GM18868 (cell line): ENCODE measurements around the gene EPB41L2.
A peak's percentile ranks its signal among the peaks of the same experiment; 100 is the strongest.

ENCODE experiments used
- ATAC-seq: cut with Tn5 transposase; IDR thresholded peaks from one replicate; pipeline ENCODE4 v1.9.1; 2021; ENCODE audit warnings: mild to moderate bottlenecking, moderate library complexity; ENCODE audit not compliant: unreplicated experiment

The EPB41L2 gene

DNA sequence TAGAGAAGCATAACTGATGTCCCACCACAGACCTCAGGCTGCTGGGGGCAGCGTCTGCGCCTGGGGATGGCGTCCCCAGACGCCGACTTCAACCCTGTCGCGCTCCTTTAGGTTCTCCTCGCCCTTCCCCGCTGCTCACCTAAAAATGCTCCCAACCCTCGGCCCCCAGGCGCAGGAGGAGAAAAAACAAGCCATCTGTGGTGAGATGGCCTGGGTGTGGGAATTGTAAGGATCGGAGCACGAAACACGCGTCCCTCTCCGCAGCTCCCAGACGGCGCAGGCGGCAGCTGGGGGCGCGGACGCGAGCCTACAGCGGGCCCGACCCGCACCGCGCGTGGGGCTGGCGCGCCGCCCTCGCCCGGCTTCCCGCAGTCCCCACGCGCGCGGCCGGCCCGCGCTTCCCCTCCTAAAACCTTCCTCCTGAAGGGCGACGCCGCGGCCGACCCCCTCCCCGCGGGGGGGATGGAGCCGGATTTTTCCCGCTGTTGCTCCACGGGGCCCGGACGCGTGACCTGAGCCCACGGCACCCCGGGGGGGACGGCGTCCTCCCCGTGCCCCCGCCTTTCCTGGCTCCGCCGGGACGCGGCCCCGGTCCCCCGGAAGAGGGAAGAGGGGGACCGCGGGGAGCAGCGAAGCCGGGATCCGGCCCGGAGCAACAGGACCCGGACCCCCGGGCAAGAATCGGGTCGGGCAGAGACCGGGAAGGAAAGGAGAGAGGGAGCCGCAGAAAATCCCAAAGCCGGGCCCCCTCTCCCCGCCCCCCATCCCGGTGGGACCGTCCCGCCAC, 611 bp downstream of the EPB41L2 start:
- peak; percentile 16 for ATAC-seq

- ATAC-seq: no peak
These were observed 1.3 kb downstream of the EPB41L2 start for GRCh38 chr6:131061751-131062119.

DNA sequence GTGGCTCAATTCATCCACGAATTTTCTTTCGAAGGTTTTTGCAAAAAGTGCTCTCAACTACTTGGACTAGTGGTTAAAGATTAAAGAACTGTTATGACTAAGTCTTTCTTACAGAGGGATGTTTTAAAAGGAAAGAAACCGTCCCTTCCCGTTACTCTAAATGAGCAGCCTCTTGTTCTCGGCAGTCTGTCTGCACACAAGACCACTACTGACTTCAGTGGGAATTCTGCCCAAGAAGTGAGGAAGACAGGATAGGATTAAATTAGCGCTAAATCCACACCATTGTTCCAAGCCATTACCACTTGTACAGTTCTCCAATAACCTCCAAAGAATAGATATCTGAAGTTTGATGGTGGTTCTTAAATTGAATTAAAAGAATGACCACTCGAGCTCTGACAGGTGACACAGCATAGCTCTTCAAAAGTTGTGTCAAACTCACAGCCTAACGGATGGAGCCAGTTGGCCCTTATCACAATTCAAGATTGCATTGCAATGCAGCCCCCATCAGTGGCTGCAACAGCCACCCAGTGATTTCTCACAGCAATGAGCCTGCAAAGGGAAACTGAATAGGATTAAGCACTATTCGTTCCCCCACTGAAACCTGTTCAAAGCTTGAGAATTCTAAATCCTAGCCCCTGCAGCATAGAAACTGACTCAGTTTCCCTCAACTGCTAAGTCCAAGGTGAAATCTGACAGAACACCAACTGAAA, 1.8 kb downstream of the EPB41L2 start:
- ATAC-seq: peak; percentile 18

- ATAC-seq: no peak
These were observed 2.7 kb downstream of the EPB41L2 start for GRCh38 chr6:131060311-131060710.

DNA sequence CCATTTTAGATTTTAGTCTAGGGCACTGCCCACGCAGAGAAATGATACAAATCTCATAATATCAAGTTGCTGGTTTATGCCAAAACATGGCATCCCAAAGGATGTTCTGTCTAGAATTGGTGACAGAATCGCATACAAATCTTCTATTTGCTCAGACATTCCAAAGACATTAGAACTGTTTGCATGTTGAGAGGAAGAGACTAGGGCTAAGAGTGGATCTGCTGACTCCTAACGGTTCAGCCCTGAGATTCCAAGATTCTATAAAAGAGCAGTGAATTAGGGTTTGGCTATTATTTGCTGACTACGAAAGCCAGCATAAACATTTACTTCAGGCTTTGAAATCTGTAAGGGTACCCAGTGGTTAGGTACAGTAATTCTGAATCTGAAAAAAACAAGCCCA, 3.6 kb downstream of the EPB41L2 start:
- ATAC-seq: no peak

DNA sequence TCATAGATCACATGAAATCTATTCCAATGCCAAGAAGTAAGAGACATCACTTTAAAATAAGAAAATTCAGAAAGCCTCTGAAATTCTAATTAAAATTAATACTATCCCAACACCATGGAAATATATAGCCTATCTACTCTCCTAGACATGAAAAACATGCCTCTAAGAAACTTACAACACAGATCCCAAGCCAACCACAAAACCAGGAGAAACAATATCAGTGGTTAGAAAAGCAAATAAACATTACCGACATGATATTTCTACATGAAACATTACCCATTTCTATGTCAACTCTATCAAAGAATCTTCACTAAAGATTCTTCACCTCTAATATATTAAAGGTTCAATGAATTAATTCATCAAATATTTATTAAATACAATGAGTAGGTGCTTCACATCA, 4.8 kb downstream of the EPB41L2 start:
- no peak for ATAC-seq

DNA sequence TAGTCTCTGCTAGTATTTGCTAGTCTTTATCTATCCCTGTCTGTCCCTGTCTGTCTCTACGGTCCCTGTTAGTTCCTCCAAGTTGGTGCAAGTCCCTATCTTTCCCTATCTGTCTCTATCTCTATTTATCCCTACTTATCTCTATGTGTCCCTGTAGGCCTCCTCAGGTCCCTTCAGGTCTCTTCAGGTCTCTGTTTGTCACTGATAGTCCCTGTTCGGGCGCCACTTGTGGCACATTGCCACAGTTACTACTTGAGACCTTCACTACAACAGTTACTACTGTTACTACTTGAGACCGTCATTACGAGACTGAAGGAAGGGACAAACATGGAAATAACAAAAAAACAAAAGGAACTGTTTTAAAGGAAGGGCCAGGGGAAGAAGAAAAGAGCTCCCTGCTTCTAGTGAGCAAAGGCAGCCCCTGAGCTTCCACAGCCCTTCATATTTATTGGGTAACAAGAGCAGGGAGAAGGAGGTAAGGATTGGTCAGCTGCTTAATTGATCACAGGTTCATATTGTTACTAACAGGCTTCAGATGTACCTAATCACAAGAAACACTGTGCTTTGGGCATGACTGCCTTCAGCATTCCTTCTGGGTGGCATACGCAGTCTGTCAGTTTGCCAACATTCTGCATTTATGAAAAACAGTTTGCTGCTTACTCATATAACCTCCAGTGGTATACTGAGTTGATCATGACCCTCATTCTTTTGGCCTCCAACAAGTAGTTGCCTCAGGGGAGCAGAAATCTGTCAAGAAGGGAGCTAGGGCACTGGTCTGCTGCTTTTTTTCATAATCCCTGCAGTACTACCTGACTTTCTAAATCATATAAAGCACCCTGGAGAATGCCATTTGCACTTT, 8.4 kb downstream of the EPB41L2 start:
- ATAC-seq: no peak

- no peak for ATAC-seq
These were observed 9.4 kb downstream of the EPB41L2 start for GRCh38 chr6:131053546-131054240.

DNA sequence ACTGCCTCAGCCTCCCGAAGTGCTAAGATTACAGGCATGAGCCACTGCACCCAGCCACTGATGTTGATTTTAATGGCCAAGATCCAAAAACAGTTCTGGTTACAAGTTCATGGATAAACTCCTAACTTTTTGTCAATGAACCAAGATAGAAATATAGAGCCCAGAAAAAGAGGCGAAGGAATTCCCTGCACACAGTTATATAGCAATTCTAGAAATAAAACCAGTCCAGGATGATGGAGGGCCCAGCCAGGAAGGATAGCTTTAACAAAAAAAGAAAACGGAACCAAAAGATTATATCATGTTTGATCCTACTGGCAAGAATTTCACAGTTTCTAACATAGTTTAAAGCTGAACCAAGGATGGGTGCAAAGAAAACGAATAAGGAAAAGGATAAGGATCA, 10.9 kb downstream of the EPB41L2 start:
- ATAC-seq: no peak

- no peak for ATAC-seq
These were observed 11.7 kb downstream of the EPB41L2 start for GRCh38 chr6:131051341-131051740.

DNA sequence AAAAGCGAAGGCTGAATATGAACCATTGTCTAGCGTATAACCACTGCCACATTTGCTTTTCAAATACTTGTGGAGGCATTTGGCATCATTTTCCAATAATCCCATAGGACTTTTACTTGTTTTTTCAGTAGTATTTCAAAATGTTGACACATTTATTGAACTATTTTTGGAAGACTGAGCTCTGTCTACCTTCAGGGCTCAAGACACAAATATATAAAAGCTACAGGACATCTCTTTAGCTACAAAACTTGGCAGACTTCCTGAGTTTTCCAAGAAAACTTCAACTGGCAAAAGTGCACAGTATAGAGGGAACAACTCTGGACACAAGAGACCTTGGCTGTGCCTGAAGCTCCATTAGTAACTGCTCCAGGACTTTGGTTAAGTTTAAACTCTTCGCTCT, 13.4 kb downstream of the EPB41L2 start:
- no peak for ATAC-seq

DNA sequence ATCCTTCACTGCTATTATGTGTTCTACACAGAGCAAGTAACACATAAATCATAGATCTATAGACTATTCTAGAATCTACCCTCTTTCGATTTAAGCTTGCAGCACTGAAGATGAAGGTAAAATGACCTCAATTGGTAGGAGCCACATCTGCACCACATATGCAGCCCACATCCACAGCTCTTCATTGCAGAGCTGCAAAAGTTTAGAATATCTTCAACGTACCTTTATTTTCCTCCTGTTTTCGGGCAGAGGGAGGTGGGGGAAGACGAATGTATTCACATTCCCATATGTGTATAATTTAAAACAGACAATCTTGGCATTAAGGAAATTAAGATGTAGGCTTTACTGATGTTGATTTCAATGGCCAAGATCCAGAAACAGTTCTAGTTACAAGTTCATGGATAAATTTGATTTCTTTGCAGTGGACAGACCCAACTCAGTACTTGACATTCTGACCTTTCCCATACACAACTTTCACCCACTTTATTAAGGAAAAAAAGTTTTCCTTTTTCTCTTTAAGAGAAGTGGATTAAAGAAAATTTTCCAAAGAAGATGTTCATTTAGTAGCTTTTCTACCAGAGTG, 14.0 kb downstream of the EPB41L2 start:
- no peak for ATAC-seq

DNA sequence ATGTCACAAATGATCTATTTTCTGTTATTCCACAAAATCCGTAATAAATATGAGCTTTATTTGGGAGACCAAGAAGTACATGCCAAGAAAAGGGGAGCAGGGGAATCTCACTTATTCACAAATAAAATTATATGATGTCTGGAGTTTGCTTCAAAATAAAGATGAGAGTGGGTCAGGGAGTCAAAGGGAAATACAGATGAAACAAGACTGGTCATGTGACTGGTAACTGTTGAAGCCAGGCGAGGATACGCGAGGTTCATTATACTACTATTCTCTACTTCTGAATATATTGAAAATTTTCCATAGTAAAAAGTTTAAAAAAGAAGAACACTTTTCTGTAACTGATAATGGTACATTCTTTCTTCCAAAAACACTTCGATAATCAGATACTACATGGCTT, 14.6 kb downstream of the EPB41L2 start:
- ATAC-seq: no peak

DNA sequence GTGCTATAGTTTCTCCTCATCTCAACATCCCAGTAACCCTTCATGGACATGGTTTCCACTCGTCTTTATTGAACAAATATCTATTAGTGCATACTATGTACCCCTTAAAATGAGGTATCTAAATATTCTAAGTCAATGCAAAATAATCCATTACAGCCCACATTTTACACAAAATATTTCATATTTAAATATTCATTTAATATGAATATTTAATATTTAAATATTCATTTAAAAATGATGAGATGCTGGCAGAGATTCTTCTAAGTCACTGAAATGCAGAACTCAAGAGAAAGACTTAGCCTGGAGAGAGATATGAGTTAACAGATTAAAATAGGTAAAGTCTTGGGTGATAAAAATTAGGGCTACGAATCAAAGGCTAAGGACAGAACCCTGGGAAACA, 17.9 kb downstream of the EPB41L2 start:
- ATAC-seq: no peak

- no peak for ATAC-seq
These were observed 19.1 kb downstream of the EPB41L2 start for GRCh38 chr6:131043902-131044447.

- ATAC-seq: no peak
These were observed 20.4 kb downstream of the EPB41L2 start for GRCh38 chr6:131042664-131043063.

DNA sequence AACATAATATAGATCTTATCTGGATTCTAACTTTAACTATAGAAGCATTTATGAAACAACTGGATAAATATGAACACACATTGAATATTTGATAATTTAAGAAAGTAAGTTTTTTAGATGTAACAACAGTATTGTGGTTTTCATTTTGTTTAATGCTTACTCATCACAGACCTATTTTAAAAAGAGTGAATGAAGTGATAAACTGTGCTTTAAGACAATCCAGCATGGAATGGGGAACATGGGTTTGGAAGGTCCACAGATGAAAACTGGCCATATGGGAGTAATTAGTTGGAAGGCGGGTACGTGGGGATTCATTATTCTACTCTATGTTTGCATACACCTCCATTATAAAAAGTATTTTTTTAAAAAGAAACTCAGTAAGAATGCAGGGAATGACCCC, 21.2 kb downstream of the EPB41L2 start:
- ATAC-seq: no peak

DNA sequence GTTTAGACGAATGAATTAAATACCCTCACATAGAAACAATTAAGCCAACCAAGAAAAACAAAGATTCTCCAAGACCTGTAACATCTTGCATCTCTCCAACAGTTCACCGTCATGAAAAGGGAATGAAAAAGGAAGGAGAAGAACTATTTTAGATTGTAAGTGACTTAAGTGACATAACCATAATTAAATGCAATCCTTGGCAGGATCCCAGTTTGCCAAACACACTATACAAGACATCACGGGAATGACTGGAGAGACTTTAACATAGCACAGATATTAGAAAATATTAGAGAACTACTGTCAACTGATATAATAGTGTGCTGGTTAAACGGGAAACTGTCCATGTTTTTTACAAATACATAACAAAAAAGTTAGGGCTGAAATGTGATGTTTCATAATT, 22.2 kb downstream of the EPB41L2 start:
- ATAC-seq: no peak

DNA sequence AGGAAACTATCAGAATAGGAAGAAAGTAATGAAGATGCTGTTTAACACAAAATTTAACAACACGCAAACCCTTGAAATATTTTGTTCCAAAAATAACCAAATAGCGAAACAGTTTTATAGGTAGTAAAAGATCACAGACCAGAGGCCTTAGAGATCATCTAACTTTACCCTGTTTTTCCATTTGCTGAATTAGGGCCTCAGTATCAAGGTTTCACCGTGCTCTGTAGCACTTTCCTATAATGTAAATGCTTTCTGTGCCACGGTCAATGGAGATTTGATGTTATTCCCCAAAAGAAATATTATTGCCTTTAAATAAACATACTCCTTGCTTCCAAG, 23.7 kb downstream of the EPB41L2 start:
- no peak for ATAC-seq

GRCh38 chr6:131038597-131039344, 24.3 kb downstream of the EPB41L2 start:
- no peak for ATAC-seq
